OCI-M1 (cell line): ENCODE measurements around the gene FLNA.
"Not testable (repeated sequence)": the region's sequence is repeated elsewhere in the genome, so short reads cannot be mapped to it uniquely, and the experiment has no call there.

ENCODE experiments used
- DNase-seq: peaks from one replicate; lab custom pipeline; 2025; lab: John Stamatoyannopoulos, UW

FLNA gene, protein sequence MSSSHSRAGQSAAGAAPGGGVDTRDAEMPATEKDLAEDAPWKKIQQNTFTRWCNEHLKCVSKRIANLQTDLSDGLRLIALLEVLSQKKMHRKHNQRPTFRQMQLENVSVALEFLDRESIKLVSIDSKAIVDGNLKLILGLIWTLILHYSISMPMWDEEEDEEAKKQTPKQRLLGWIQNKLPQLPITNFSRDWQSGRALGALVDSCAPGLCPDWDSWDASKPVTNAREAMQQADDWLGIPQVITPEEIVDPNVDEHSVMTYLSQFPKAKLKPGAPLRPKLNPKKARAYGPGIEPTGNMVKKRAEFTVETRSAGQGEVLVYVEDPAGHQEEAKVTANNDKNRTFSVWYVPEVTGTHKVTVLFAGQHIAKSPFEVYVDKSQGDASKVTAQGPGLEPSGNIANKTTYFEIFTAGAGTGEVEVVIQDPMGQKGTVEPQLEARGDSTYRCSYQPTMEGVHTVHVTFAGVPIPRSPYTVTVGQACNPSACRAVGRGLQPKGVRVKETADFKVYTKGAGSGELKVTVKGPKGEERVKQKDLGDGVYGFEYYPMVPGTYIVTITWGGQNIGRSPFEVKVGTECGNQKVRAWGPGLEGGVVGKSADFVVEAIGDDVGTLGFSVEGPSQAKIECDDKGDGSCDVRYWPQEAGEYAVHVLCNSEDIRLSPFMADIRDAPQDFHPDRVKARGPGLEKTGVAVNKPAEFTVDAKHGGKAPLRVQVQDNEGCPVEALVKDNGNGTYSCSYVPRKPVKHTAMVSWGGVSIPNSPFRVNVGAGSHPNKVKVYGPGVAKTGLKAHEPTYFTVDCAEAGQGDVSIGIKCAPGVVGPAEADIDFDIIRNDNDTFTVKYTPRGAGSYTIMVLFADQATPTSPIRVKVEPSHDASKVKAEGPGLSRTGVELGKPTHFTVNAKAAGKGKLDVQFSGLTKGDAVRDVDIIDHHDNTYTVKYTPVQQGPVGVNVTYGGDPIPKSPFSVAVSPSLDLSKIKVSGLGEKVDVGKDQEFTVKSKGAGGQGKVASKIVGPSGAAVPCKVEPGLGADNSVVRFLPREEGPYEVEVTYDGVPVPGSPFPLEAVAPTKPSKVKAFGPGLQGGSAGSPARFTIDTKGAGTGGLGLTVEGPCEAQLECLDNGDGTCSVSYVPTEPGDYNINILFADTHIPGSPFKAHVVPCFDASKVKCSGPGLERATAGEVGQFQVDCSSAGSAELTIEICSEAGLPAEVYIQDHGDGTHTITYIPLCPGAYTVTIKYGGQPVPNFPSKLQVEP (N-terminal part only)

DNA sequence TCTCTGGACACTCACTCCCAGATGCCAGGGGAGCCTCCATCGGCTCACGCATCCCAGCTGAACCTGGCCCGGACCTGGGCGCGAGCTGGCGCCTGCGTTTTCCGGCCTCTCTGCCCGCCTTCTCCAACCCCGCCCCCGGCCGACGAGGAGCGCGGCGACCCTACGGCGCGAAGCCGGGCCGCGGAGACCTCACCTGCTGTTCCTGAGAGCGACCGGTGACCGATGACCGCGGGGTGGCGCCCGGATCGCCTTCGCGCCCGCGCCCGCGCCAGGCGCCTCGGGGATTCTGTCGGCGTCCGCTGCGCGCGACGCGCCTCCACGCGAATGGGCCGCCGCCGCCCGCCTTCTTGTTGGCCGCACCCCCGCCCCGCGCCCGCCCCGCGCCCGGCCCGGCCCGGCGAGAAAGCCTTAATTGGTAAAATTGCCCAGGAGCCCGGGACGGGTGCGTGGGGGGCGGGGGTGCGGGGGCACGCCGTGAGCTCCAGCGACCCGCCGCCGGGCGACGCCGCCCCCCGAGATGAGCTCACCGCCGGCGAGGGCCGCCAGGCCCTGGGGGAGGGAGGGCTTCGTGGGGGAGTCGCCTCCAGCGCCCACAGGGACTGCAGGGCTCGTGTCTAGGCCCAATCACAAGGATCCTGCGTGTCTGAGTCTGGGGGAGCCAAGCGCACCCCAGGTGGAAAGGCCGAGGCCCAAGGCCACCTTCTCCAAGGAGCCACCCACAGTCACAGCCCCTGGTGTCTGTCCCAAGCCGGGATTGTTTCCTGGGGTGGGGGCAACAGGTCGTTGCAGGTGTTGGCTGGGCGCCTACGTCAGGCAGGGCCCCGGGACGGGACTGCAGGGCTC, at the start of gene FLNA:
Gene FLNA (minus strand): TSS at position 322 of the 843 bp plus-strand sequence. CDS start 3,389 bp downstream, outside the sequence.
- peak; percentile 34 for DNase-seq

DNA sequence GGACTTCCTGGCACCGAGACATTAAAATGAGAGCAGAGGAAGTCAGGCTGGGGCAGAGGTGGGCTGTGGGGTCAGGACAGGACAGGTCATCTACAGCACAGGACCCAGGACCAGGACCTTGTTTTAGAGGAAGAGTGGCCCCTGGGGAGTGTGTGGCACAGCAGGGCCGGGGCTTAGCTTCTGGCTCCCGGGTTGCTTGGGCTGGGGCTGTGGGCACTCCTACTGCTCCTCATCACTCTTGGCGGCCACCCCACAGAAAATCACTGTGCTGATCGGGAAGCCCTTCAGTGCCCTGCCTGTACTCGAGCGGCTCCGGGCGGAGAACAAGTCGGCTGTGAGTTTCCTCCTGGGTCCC, 45.9 kb upstream of the FLNA start:
- DNase-seq: no peak

DNA sequence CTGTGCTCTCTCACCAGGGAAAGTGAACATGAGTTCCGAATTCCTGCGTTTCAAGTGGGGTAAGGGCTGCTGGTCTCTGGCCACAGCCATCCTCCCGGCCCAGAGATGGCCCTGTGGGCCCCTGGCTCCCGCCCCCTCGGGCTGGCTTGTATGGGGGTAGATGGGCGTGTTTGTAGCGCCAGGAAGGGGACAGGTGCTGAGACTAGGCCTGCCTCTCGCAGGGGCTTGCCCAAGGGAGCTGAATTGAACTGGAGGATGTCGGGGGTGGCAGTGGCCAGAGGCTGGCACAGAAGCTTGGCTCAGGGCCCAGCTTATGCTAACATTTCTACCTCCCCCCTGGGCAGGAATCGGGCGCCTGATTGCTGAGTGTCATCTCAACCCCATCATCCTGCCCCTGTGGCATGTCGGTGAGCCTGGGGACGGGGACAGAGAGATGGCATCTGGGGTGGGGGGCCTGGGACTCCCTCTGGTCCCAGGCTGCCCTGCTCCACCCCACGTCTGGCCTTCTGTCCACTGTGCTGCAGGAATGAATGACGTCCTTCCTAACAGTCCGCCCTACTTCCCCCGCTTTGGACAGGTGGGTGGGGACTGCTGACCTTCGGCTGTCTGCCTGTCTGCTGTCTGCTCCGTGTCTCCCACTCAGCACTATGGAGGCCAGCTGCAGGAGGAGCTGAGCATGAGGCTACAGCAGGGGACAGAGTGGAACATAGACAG, 45.4 kb upstream of the FLNA start:
- no peak for DNase-seq

DNA sequence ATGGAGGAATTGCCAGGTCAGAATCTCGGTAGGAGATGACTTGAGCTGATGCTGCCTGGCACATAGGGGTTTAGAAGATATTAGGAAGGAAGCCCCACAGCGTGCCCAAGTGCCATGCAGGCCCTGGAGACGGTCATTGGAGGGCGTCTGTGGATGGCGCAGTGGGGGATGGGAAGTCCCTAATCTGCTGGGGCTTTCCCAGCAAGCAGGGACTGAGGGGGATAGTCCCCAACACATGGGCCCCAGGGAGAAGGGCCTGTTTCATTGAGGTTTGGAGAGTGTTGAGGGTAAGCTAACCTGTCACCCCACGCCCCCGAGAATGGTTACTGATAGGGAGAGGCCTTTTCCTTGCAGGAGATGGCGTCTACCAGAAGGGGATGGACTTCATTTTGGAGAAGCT, 44.8 kb upstream of the FLNA start:
- no peak for DNase-seq

DNA sequence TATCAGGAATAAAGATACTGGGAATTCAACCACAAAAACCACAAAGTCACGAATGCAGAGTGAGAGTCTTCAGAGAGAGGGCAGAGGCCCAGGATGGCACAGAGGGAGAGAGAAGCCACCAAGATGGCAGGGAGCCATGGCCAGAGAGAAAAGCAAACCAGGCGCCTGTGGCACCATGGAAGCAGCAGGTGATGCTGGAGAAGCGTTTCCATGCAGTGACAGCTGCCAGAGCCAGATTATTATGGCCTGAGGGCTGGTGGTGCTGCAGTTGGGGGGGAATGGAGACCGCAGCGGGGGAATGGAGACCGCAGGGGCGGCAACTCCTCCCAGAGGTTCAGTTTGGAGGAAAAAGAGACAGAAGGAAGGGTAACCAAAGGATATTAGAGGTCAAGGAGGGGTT, 42.7 kb upstream of the FLNA start:
- DNase-seq: peak; percentile 84

DNA sequence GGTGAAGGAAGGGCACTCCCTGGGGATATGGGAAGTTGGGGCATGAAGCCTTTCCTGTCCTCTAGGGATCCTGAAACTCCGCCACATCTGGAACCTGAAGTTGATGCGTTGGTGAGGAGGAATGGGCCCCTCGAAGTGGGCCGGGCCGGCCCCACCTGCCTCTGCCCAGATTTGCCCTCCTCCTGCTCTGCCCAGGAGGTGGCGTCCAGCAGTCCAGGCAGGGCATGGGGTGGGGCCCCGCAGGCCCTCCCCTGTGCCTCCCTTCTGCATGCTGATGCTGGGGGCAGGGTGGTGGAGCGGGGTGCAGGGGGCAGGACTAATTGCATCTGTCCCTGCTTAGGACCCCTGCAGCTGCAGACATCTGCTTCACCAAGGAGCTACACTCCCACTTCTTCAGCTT, 38.7 kb upstream of the FLNA start:
- no peak for DNase-seq

DNA sequence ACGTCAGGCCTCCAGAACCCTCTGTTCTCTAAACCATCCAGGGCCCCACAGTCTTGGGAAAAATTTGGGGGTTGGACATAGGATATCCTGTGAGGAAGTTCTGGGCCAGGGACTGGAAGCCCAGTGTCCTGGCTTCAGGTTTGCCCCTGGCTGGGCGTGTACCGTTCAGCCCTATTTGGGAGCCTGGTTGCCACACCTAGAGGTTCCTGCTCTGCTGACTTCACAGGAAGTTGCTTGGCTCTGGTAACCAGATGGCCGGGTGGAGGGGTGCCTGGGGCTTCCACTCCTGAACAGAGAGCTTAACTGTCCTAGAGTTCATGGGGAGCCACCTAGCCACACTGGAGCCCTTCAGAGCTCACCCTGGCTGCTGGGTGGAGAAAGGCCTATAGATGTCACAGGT, 38.0 kb upstream of the FLNA start:
- peak; percentile 3 for DNase-seq

DNA sequence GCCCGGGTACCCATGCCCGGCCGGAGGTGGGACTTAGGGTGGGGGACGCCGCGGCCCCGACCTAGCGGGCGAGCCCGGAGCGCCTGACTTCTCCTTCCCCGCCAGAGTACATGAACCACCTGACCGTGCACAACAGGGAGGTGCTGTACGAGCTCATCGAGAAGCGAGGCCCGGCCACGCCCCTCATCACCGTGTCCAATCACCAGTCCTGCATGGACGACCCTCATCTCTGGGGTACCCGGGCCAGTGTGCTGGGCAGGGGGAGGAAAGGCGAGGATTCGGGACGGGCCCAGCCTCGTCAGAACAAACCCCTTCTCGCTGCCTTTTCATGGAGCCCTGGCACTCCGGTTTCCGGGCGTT, 37.5 kb upstream of the FLNA start:
- peak; percentile 45 for DNase-seq

DNA sequence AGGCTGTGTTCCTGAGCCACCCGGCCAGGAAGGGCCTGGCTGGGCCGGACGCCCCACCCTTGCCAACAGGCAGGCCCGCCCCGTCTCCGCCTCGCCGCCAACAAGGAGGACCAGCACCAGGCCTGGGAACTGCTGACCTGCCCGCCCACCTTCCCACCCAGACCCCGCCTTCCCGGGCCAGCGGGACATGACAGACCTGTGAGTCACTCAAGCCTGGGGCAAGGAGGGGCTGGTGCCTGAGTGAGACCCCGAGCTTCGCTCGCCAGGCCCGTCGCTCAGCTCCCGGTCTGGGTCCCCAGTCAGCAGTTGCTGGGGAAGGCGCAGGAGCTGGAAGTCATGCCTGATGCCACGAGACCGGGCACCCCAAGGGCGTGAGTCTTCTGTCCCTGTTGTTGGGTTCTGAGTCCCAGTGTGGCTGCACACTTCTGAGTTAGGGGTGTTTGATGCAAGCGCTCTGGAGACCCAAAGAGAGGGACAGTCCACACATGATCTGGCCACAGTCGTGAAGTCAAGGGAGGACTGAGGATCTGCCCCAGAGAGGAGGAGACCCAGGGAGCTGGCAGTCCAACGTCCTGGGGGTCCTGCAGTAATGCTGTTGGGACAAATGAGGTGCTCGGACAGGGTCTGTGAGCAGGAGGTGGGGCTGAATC, 34.9 kb upstream of the FLNA start, which contains the start of gene DNASE1L1:
Gene DNASE1L1 (minus strand): TSS at position 33 of the 650 bp plus-strand sequence. CDS start 3,686 bp downstream, outside the sequence.
- peak; percentile 86 for DNase-seq

DNA sequence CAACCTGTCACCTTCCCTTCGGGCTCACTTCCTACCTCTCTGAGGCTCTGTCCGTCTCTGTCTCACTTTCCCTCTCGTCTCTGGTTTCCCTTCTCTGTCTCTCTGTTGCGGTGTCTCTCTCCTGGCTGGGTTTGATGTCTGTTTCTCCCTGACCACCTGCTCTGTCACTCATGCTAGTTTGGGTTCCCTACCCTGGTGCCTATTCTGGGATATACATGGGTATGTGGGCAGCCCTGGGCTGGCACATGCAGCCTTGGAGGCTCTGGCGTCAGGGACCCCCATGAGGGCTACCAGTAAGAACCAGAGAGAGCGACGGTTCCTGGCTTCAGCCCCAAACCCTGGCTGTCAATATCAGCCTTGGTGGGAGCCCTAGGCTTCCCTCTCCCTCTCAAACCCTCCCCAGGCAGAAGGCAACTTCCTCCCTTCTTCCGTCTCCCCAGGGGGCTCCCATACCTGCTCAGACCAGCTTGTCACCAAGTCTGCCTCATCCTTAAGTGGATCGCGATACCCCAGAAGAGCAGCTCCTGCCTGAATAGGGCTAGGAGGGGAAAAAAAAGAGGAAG, 34.3 kb upstream of the FLNA start:
- DNase-seq: no peak

DNA sequence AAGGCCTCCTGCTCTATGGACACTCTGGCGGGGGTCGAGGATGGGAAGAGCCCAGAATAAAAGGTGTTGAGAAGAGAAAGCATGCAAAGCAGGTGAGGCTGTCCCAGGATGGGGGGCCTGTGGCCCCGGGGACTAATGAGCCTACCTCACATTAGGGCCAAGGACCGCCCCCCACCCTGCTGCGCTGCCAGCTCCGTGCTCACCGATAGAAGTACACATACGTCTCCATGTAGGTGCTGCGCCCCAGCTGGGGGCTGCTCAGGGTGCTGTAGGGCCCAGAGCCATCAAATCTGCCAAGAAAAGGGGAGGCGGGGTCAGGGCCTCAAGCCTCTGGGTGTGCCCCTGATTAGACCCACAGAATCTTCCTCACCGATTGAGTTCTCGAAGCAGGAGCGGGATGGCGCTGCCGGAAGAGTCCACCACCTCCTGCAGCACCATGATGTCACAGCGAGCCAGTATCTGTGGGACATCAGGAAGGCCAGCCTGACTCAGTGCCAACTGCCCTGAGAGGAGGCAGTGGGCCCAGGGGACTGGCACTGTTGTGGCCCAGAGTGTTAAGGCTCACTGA, 30.3 kb upstream of the FLNA start:
- no peak for DNase-seq

DNA sequence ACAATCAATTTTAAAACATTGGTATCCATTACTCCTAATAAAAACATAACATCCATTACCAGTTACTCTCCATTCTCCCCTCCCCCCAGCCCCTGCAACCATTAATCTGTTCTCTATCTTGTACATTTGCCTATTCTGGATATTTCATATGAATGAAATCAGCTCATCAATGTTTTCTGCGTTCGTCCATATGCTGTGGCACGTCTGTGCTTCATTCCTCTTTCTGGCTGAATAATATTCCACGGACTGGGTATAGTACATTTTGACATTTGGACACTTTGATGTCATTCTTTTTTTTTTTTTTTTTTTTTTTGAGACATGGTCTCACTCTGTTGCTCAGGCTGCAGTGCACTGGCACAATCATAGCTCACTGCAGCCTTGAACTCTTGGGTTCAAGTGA, 29.4 kb upstream of the FLNA start:
- DNase-seq: no peak

DNA sequence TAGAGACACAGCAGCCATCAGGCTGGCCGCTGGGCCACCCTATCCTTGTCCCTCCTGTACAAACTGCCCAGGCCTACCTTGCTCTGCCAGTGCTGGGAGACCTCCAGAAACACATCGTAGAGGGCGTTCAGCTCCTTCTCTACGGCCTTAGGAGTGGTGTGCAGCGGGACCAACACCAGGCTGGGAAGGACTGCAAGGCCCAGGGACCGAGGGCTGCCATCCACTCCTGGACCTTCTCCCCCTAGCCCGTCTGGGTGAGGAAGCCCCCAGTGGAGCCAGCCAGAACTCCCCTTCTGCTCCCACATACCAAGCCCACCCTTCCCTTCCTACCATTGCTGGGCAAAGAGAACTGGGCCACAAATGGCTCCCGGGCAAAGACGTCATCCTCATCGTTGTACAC, 28.8 kb upstream of the FLNA start:
- no peak for DNase-seq

DNA sequence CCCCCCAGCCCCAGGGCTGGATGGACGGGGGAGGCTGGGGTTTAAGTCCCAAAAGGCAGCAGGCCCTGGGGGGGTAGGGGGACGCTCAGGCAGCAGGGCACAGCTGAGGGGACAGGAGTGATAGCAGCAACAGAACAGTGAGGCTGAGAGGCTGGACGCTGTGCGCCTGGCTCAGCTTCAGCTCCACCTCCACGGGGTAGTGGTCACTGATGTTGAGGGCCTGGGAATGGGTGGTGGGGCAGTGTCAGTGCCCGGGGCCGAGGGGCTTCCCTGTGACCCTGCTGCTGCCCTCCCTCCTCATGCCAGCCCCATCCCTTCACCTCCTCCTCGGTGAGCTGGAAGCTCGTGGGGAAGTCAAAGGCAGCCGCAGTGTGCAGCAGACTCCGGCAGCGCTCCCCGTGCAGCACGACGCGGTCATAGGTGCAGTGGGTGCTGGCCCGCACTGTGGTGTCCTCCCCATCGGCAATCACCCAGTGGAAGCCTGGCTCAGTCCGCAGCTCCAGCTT, 28.2 kb upstream of the FLNA start:
- DNase-seq: no peak

DNA sequence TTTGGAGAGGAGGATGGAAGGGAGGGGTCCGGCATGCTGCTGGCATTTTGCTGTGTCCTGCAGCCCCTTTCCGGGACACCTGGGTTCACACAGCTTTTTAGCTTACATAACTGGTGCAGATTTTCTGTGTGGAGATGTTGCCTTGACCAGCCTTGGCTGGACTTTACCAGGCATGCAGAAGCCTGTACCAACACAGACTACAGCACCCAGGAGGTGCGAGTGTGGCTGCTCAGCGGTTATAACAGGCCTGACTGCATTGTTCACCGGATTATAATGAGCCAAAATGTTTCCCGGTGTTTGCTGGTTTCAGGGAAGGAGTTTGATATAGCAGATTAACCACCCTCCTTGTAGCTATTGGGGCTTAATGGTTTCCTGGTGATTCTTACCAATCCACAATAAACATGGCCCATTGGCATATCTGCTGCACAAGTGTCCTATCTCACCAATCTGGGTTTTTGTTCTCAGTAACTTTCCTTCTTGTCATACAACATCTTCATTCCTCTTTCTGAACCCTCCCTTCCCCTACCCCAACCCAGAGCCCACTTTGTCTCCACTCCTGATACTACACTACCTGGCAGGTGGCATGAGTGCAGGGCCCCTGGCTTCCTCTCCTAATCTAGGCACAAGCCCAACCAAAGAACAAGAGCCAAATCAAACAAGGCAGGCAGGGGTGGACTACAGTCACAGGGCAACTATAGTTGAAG, 27.6 kb upstream of the FLNA start:
- no peak for DNase-seq

DNA sequence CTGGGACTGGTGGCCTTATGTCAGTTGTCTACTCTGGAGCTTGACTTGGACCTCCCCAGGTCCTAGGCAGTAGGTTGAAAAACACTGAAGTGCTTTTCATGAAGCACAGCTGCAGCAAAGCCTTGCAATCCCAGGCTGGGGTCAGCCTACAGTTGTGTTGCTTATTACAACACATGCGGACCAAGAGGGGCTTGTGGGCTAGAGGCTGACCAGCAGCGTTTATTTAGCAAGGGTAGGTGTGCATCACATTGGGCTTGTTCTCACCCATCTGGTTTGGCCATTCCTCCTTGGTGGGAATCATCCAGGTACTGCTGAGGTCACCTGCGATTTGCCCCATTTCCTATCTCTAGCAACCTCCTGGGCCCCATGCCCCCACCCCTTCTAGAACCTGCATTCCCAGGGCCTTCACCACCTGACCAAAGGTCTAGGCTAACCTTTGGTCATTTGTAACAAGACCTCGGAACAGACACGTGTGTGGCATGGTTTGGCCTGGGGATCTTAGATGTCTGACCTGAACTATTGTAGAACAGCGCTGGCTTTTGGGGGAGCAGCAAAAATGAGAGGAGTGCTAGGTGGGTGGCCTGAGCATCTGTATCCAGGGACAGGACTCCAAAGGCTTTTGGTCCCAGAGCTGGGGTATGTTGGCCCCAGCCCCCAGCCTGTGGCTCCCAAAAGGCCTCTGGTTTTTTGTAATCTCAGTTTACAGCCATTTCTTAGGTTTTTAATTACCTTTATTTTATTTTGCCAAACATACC, 26.8 kb upstream of the FLNA start:
- DNase-seq: peak; percentile 35

DNA sequence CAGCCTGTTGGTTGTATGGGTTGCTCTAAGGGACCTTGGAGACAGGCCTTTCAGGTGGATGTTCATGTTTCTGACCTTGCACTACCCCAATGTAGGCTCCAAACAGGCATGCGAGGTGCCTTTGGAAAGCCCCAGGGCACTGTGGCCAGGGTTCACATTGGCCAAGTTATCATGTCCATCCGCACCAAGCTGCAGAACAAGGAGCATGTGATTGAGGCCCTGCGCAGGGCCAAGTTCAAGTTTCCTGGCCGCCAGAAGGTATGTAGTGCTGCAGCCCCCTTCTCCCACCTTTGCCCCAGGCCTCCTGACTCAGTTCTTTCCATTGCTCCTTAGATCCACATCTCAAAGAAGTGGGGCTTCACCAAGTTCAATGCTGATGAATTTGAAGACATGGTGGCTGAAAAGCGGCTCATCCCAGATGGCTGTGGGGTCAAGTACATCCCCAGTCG, 26.0 kb upstream of the FLNA start:
- DNase-seq: not testable (repeated sequence)
